Activated naive CD4-positive, alpha-beta T cell treated with anti-CD3 and anti-CD28 coated beads, Interleukin-2, amount 50 U/mL, for 24 hours (primary cell): ENCODE measurements around the gene CDH6.

Experiments
- H3K27ac Mint-ChIP-seq: one replicate; pipeline ENCODE4 v1.8.0; 2021; ENCODE audit warnings: mild to moderate bottlenecking, mixed read lengths
- H3K27me3 Mint-ChIP-seq: one replicate; pipeline ENCODE4 v1.8.0; 2021; ENCODE audit warnings: mixed read lengths
- H3K36me3 Mint-ChIP-seq: one replicate; pipeline ENCODE4 v1.8.0; 2021; ENCODE audit warnings: mixed read lengths
- H3K4me1 Mint-ChIP-seq: one replicate; pipeline ENCODE4 v1.8.0; 2021; ENCODE audit warnings: mixed read lengths
- H3K4me3 Mint-ChIP-seq: one replicate; pipeline ENCODE4 v1.8.0; 2021; ENCODE audit warnings: mild to moderate bottlenecking, mixed read lengths
- H3K9me3 Mint-ChIP-seq: one replicate; pipeline ENCODE4 v1.8.0; 2021; ENCODE audit warnings: mixed read lengths

CDH6 gene

GRCh38 chr5:31193591-31194467, at the start of gene CDH6:
Gene CDH6 (plus strand): TSS chr5:31193686. CDS start chr5:31267474, 73,788 bp downstream.
- H3K4me3 Mint-ChIP-seq, result no peak within 1 kb of the TSS
- H3K4me1 Mint-ChIP-seq, result peaks cover 6% of the 10 kb centered on the region
- H3K9me3 Mint-ChIP-seq, result no peaks in the 10 kb centered on the region
- peaks cover 32% of the 10 kb centered on the region for H3K27me3 Mint-ChIP-seq
- no peaks in the 10 kb centered on the region for H3K36me3 Mint-ChIP-seq
- no peak within 1 kb of the TSS for H3K27ac Mint-ChIP-seq

- Mint-ChIP-seq H3K27ac (no peak overlapping the region), H3K4me3 (no peak overlapping the region), H3K9me3 (no peaks in the 10 kb centered on the region), H3K27me3 (no peaks in the 10 kb centered on the region), H3K36me3 (no peaks in the 10 kb centered on the region), H3K4me1 (no peaks in the 10 kb centered on the region)
Measured at GRCh38 chr5:31144364-31144763, 49.1 kb upstream of the CDH6 start.

GRCh38 chr5:31148959-31149475, 44.5 kb upstream of the CDH6 start:
- Mint-ChIP-seq H3K27ac (no peak overlapping the region), H3K4me1 (no peaks in the 10 kb centered on the region)

GRCh38 chr5:31153521-31153920, 40.0 kb upstream of the CDH6 start:
- no peaks in the 10 kb centered on the region for H3K4me1 Mint-ChIP-seq
- no peak overlapping the region for H3K27ac Mint-ChIP-seq
- H3K9me3 Mint-ChIP-seq, result peaks cover 7% of the 10 kb centered on the region
- no peaks in the 10 kb centered on the region for H3K36me3 Mint-ChIP-seq
- H3K27me3 Mint-ChIP-seq, result no peaks in the 10 kb centered on the region
- no peak overlapping the region for H3K4me3 Mint-ChIP-seq

More at GRCh38 chr5:31148959-31149475, 44.5 kb upstream of the CDH6 start:
- no peak overlapping the region for H3K4me3 Mint-ChIP-seq
- no peaks in the 10 kb centered on the region for H3K36me3 Mint-ChIP-seq
- H3K9me3 Mint-ChIP-seq, result peaks cover 7% of the 10 kb centered on the region
- H3K27me3 Mint-ChIP-seq, result no peaks in the 10 kb centered on the region

- Mint-ChIP-seq H3K27me3 (no peaks in the 10 kb centered on the region), H3K4me1 (no peaks in the 10 kb centered on the region), H3K27ac (no peak overlapping the region), H3K4me3 (no peak overlapping the region), H3K9me3 (peaks cover 5% of the 10 kb centered on the region), H3K36me3 (no peaks in the 10 kb centered on the region)
Measured at GRCh38 chr5:31156631-31157160, 36.8 kb upstream of the CDH6 start.

GRCh38 chr5:31157720-31158119, 35.8 kb upstream of the CDH6 start:
- Mint-ChIP-seq H3K9me3 (no peaks in the 10 kb centered on the region), H3K4me3 (no peak overlapping the region), H3K36me3 (no peaks in the 10 kb centered on the region), H3K4me1 (no peaks in the 10 kb centered on the region), H3K27me3 (no peaks in the 10 kb centered on the region), H3K27ac (no peak overlapping the region)

- Mint-ChIP-seq H3K27me3 (no peaks in the 10 kb centered on the region), H3K4me3 (no peak overlapping the region), H3K36me3 (no peaks in the 10 kb centered on the region), H3K27ac (no peak overlapping the region), H3K4me1 (no peaks in the 10 kb centered on the region), H3K9me3 (no peaks in the 10 kb centered on the region)
Measured at GRCh38 chr5:31158686-31159085, 34.8 kb upstream of the CDH6 start.

- H3K4me1 Mint-ChIP-seq, result no peaks in the 10 kb centered on the region
- H3K9me3 Mint-ChIP-seq, result no peaks in the 10 kb centered on the region
- no peak overlapping the region for H3K4me3 Mint-ChIP-seq
- no peaks in the 10 kb centered on the region for H3K27me3 Mint-ChIP-seq
- no peaks in the 10 kb centered on the region for H3K36me3 Mint-ChIP-seq
- H3K27ac Mint-ChIP-seq, result no peak overlapping the region
Measured at GRCh38 chr5:31161781-31162181, 31.7 kb upstream of the CDH6 start.

GRCh38 chr5:31165729-31166128, 27.8 kb upstream of the CDH6 start:
- Mint-ChIP-seq H3K4me1 (no peaks in the 10 kb centered on the region), H3K27ac (no peak overlapping the region), H3K27me3 (no peaks in the 10 kb centered on the region), H3K4me3 (no peak overlapping the region), H3K9me3 (no peaks in the 10 kb centered on the region), H3K36me3 (no peaks in the 10 kb centered on the region)

- Mint-ChIP-seq H3K27me3 (no peaks in the 10 kb centered on the region), H3K4me1 (no peaks in the 10 kb centered on the region), H3K27ac (no peak overlapping the region), H3K4me3 (no peak overlapping the region), H3K9me3 (no peaks in the 10 kb centered on the region), H3K36me3 (no peaks in the 10 kb centered on the region)
Measured at GRCh38 chr5:31169379-31169778, 24.1 kb upstream of the CDH6 start.

- H3K4me3 Mint-ChIP-seq, result no peak overlapping the region
- peaks cover under 1% of the 10 kb centered on the region for H3K9me3 Mint-ChIP-seq
- H3K27ac Mint-ChIP-seq, result no peak overlapping the region
- no peaks in the 10 kb centered on the region for H3K36me3 Mint-ChIP-seq
- H3K27me3 Mint-ChIP-seq, result no peaks in the 10 kb centered on the region
- no peaks in the 10 kb centered on the region for H3K4me1 Mint-ChIP-seq
Measured at GRCh38 chr5:31172881-31173280, 20.6 kb upstream of the CDH6 start.

- no peak overlapping the region for H3K4me3 Mint-ChIP-seq
- H3K36me3 Mint-ChIP-seq, result no peaks in the 10 kb centered on the region
- peaks cover 1% of the 10 kb centered on the region for H3K27me3 Mint-ChIP-seq
- no peak overlapping the region for H3K27ac Mint-ChIP-seq
- H3K9me3 Mint-ChIP-seq, result peaks cover 3% of the 10 kb centered on the region
- no peaks in the 10 kb centered on the region for H3K4me1 Mint-ChIP-seq
Measured at GRCh38 chr5:31173614-31174013, 19.9 kb upstream of the CDH6 start.

- Mint-ChIP-seq H3K4me3 (no peak overlapping the region), H3K4me1 (no peaks in the 10 kb centered on the region), H3K36me3 (no peaks in the 10 kb centered on the region), H3K27me3 (peaks cover 2% of the 10 kb centered on the region), H3K9me3 (peaks cover 3% of the 10 kb centered on the region), H3K27ac (no peak overlapping the region)
Measured at GRCh38 chr5:31181376-31181987, 12.0 kb upstream of the CDH6 start.

- Mint-ChIP-seq H3K9me3 (peaks cover 3% of the 10 kb centered on the region), H3K27me3 (peaks cover 2% of the 10 kb centered on the region), H3K4me1 (no peaks in the 10 kb centered on the region), H3K4me3 (no peak overlapping the region), H3K36me3 (no peaks in the 10 kb centered on the region), H3K27ac (no peak overlapping the region)
Measured at GRCh38 chr5:31182136-31182535, 11.3 kb upstream of the CDH6 start.

- no peaks in the 10 kb centered on the region for H3K4me1 Mint-ChIP-seq
- no peaks in the 10 kb centered on the region for H3K36me3 Mint-ChIP-seq
- H3K27ac Mint-ChIP-seq, result no peak overlapping the region
- peaks cover 2% of the 10 kb centered on the region for H3K27me3 Mint-ChIP-seq
- H3K9me3 Mint-ChIP-seq, result no peaks in the 10 kb centered on the region
- H3K4me3 Mint-ChIP-seq, result no peak overlapping the region
Measured at GRCh38 chr5:31185951-31186350, 7.5 kb upstream of the CDH6 start.

- Mint-ChIP-seq H3K27ac (no peak overlapping the region), H3K4me1 (no peaks in the 10 kb centered on the region), H3K36me3 (no peaks in the 10 kb centered on the region), H3K9me3 (no peaks in the 10 kb centered on the region), H3K4me3 (no peak overlapping the region), H3K27me3 (peaks cover 2% of the 10 kb centered on the region)
Measured at GRCh38 chr5:31186672-31187267, 6.7 kb upstream of the CDH6 start.
